ENCODE measurements around the gene TTC16. TPM values are rescaled to one million over a fixed set of nuclear protein-coding genes. Genes with fewer than 3 reads are reported as not detected.

The TTC16 gene
- total RNA-seq, 1 donor from 2014 or later, result 0.22 TPM

- intact Hi-C loops (cut with micrococcal nuclease), result no loop called here
These were observed 45.6 kb downstream of the TTC16 start for GRCh38 chr9:127761491-127761956.

GRCh38 chr9:127762111-127762676 is 46.3 kb downstream of the TTC16 start:
- intact Hi-C loops (cut with micrococcal nuclease), result no loop called here

- intact Hi-C loops (cut with micrococcal nuclease), result no loop called here
These were observed 48.1 kb downstream of the TTC16 start for GRCh38 chr9:127763918-127764384.

- intact Hi-C loops (cut with micrococcal nuclease), result no loop called here
These were observed 49.5 kb downstream of the TTC16 start for GRCh38 chr9:127765418-127765817.

GRCh38 chr9:127767410-127767809 is 51.5 kb downstream of the TTC16 start:
- intact Hi-C loops (cut with micrococcal nuclease), result no loop called here

- intact Hi-C loops (cut with micrococcal nuclease), result no loop called here
These were observed 52.0 kb downstream of the TTC16 start for GRCh38 chr9:127767909-127768331.

GRCh38 chr9:127768698-127769097 is 52.8 kb downstream of the TTC16 start:
- intact Hi-C loops (cut with micrococcal nuclease), result no loop called here

GRCh38 chr9:127769101-127769500 is 53.2 kb downstream of the TTC16 start:
- intact Hi-C loops (cut with micrococcal nuclease), result no loop called here

- intact Hi-C loops (cut with micrococcal nuclease), result loop anchor here (2.0 to 10.0 kb wide), 8 partner anchors 135 to 1255 kb away; partner anchors contain the start of genes EEIG1, LRSAM1, NAIF1 and RPL12
These were observed 54.2 kb downstream of the TTC16 start for GRCh38 chr9:127769929-127770582.

- intact Hi-C loops (cut with micrococcal nuclease), result loop anchor here (2.0 to 10.0 kb wide), 8 partner anchors 134 to 1254 kb away; partner anchors contain the start of genes EEIG1, LRSAM1, NAIF1 and RPL12
These were observed 54.7 kb downstream of the TTC16 start for GRCh38 chr9:127770583-127770904.

- intact Hi-C loops (cut with micrococcal nuclease), result loop anchor here (1.0 to 10.0 kb wide), 18 partner anchors 8 to 1254 kb away; partner anchors contain the start of genes EEIG1, FPGS, LRSAM1 and NAIF1
These were observed 55.2 kb downstream of the TTC16 start for GRCh38 chr9:127770905-127771569.

GRCh38 chr9:127771570-127772189 is 55.8 kb downstream of the TTC16 start:
- intact Hi-C loops (cut with micrococcal nuclease), result loop anchor here (1.0 to 10.0 kb wide), 18 partner anchors 8 to 1253 kb away; partner anchors contain the start of genes EEIG1, FPGS, LRSAM1 and NAIF1

GRCh38 chr9:127772603-127773002 is 56.7 kb downstream of the TTC16 start:
- intact Hi-C loops (cut with micrococcal nuclease), result loop anchor here (5.0 to 10.0 kb wide), 2 partner anchors 320 to 1252 kb away; partner anchors contain the start of genes LRSAM1, RPL12 and SH3GLB2

- intact Hi-C loops (cut with micrococcal nuclease), result loop anchor here (5.0 to 10.0 kb wide), 2 partner anchors 321 to 1252 kb away; partner anchors contain the start of genes LRSAM1, RPL12 and SH3GLB2
These were observed 57.4 kb downstream of the TTC16 start for GRCh38 chr9:127773272-127773671.

- intact Hi-C loops (cut with micrococcal nuclease), result loop anchor here (5.0 to 10.0 kb wide), 2 partner anchors 322 to 1251 kb away; partner anchors contain the start of genes LRSAM1, RPL12 and SH3GLB2
These were observed 58.1 kb downstream of the TTC16 start for GRCh38 chr9:127773981-127774380.

GRCh38 chr9:127776195-127776923 is 60.5 kb downstream of the TTC16 start:
- intact Hi-C loops (cut with micrococcal nuclease), result loop anchor here (1.0 to 10.0 kb wide), 3 partner anchors 9 to 1248 kb away; partner anchors contain the start of gene SH3GLB2

- intact Hi-C loops (cut with micrococcal nuclease), result loop anchor here (1.0 to 10.0 kb wide), 3 partner anchors 8 to 1248 kb away; partner anchors contain the start of gene SH3GLB2
These were observed 61.0 kb downstream of the TTC16 start for GRCh38 chr9:127776924-127777289.

GRCh38 chr9:127777368-127777980 is 61.6 kb downstream of the TTC16 start:
- intact Hi-C loops (cut with micrococcal nuclease), result loop anchor here (5.0 to 10.0 kb wide), 2 partner anchors 250 to 1247 kb away; partner anchors contain the start of gene SH3GLB2

GRCh38 chr9:127778280-127779135 is 62.6 kb downstream of the TTC16 start, which contains the start of gene SH2D3C:
TSS of gene SH2D3C (minus strand) at chr9:127778666. CDS start at chr9:127778627, 39 bp downstream.
- intact Hi-C loops (cut with micrococcal nuclease), result loop anchor here (1.0 to 10.0 kb wide), 3 partner anchors 7 to 1246 kb away; partner anchors contain the start of gene SH3GLB2
